Neural cell (in vitro differentiated cells): ENCODE data around the gene ARHGEF25.

Experiments
- CTCF ChIP-seq: fragments of 450-650 bp; IDR thresholded peaks from 2 replicates; pipeline ENCODE4 v1.5.1; 2014; ENCODE audit warnings: antibody characterized with exemption, mild to moderate bottlenecking, moderate library complexity; ENCODE audit not compliant: poor library complexity, severe bottlenecking
- EZH2 ChIP-seq: fragments of 200-600, 300-800 bp; shearing (Covaris generic), sonication (generic); IDR thresholded peaks from 2 replicates; pipeline ENCODE4 v1.6.1; 2014; ENCODE audit warnings: antibody characterized with exemption, low read length, borderline replicate concordance, mild to moderate bottlenecking; ENCODE audit not compliant: insufficient read depth, poor library complexity, severe bottlenecking
- MXI1 ChIP-seq: fragments of 450-650 bp; conservative IDR thresholded peaks from 2 replicates; pipeline ENCODE4 v1.6.1; 2014; ENCODE audit warnings: antibody characterized with exemption, mild to moderate bottlenecking; ENCODE audit not compliant: poor library complexity, severe bottlenecking
- REST ChIP-seq: IDR thresholded peaks from 2 replicates; pipeline ENCODE4 v1.6.1; 2012; ENCODE audit warnings: borderline replicate concordance

- TF ChIP-seq EZH2: no peak
- TF ChIP-seq CTCF: no peak
- TF ChIP-seq MXI1: no peak
- TF ChIP-seq REST: no peak
Measured at GRCh38 chr12:57624441-57625220, 13.4 kb downstream of the ARHGEF25 start.
